ENCODE results near the gene CCNF. TPM values are rescaled to one million over a fixed set of nuclear protein-coding genes. Genes with fewer than 3 reads are reported as not detected.
A peak's percentile ranks its signal among the peaks of the same experiment; 100 is the strongest.

Gene CCNF
- total RNA-seq, 1 donor from 2014 or later: 3.7 TPM

DNA sequence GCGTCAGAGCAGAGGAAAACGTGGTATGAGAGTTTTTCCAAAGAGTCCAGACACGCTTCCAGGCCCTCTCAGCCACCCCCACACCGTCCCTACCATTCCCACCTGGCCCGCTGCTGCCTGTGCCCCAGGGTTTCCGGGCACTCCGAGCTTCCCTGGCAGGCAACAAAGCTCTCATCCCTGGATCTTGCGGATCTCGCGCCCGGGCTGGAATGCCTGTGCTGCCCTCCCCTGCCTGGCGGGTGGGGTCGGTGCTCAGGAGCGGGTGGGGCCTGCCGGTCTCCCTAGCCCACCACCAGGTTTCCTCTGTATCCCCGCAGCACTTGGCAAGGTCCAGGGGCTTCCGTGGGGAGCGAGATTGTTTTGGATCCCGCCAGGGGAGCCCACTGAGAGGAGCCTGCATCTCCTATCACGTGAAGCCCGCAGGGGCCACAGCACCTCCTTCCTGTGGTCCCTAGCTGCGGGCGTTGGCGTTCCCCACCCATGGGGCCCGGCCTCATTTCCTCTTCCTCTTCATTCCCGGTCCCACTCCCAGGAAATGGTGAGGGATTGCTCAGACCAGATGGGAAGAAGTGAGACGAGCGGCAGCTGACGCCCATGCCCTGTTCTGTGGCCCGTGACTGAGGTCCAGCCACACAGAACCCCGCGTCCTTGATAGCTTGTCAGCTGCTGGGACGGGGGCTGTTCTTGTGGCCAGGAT is 56.7 kb downstream of the CCNF start:
- no peak for DNase-seq (ENCODE audit: low spot score)

DNA sequence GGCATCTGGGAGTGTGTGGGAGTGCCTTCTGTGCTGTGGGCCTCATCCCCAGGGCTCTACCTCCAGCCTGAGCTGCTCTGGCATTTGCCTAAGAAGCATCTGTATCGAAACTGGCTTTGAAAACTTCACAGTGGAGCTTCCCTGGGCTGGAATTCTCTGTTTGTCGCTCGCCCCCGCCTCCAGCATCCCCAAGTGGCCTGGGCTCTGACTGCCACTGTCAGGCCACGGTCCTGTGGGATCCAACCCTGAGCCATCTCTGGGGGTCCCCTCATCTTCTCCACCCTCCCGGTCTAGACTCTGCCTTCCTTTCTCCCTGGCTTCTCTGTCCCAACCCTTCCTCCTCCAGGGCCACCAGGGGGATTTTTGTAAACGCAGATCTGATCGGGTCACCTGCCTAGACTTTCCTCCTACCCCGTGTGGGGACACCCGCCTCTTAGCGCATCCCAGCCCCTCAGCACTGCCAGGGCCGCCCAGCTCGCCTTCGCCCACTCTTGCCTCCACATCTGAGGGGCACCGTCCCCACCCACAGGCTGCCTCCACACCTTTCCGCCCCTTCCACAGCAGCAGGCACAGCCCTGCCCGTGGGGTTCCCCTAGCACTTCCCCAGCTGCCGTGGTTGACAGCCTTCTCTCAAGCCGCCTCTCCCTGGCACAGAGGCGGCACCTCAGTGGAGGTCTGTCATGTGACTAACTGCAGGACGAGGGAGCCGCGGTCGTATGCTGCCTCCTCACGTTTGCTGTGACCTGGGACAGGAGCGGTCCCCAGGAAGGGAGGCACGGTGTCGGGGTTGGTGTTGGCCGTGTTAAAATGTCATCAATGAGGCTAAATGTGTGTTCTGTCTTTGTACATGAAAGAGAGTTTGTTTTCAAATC is 57.6 kb downstream of the CCNF start:
- DNase-seq (ENCODE audit: low spot score): peak; percentile 64

DNA sequence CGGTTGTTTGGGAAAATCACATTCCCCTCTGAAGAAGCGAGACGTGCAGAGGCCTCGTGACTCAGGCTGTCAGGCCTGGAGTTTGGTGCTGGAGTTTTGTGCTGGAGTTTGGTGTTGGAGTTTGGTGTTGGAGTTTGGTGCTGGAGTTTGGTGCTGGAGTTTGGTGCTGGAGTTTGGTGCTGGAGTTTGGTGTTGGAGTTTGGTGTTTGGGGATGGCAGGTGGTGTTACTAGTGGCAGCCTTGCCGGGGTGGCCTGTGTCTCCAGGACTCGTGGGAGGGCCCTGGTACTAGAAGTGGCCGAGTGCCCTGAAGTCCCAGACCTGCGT is 58.2 kb downstream of the CCNF start:
- DNase-seq (ENCODE audit: low spot score): no peak

DNA sequence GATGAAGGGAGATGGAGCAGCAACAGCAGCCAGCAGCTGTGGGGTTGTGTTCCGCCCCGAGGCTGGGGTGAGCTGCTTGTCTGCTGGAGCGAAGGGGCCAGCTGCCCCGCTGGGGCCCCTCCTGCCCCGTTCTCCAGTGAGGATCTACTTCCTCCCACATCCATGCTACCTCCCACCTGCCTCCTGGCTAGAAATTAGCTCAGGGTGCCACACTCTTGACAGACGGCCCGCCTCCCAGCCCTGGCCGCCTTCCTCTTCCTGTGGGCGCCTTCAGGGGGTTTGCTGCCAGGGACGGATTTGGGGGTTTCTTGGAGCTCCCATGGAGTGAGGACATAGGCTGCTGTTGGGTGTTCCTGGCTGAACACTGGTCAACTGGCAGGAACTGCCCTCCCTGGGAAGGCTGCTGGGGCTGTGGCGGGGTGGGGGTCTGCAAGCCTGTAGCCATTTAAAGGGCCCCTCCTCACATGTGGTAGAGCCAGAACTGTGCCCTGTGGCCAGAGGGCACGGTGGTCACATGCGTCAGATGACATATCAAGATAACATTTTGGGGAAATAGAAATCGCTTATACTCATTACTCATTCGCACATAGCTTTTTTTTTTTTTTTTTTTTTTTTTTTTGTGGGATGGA is 58.8 kb downstream of the CCNF start:
- no peak for DNase-seq (ENCODE audit: low spot score)

DNA sequence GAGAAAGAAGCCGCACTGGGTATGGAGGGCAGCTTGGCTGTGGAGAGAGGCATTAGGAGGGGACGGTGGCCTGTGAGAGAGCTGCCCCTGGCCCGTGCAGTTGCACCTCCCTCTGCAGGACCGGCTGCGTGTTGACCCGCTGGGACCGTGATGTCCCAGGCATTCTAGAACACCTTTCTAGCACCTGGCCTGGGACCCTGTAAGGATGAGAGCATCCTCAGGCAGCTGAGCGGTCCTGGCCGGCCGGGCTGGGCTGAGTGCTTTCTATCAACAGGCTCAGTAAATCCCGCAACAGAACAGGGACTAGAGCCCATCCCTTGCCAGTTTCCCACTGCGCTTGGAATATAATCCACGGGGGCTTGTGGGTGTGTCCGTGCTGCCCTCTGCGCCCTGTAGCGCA is 60.3 kb downstream of the CCNF start:
- DNase-seq (ENCODE audit: low spot score): no peak

DNA sequence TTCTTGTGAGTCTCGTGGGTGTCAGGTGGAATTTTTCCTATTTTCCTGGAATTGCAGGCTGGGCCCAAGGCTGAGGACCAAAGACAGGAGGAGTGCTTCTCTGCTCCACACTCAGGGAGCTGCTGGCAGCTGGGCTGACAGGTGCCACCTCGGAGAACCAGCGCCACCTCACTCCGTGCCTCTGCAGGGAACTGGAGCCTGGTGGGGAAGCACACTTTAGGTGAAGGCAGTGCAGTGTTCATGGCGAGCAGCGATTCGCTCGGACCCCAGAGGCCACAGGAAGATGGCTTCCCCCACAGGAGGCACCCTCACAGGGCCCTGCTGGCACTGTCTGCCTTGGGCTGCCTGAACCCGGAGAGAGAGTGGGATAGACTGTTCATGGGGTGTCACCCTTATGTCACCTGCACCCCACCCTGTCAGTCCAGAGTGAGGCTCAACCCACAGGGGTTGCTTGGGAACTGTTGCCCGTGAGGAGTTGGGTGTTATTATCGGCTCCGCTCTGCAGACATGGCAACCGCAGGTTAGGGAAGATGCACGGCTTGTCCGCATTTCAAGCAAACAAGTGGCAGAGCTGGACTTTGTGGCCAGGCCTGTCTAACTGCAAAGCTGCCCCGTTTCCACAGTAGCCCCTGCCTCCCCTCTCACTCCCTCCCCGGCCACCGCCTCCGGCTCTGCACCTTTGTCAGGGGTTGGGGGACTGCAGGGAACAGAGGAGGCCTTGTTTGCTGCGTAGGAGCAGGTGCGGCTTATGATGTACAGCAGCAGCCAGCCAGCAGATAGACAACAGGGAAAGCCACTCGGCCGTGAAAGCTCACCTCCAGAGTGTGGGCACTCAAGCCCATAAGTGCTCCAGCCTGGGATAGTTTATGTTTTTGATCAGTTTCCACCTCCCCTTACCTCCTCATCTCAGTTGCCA is 61.2 kb downstream of the CCNF start:
- no peak for DNase-seq (ENCODE audit: low spot score)

DNA sequence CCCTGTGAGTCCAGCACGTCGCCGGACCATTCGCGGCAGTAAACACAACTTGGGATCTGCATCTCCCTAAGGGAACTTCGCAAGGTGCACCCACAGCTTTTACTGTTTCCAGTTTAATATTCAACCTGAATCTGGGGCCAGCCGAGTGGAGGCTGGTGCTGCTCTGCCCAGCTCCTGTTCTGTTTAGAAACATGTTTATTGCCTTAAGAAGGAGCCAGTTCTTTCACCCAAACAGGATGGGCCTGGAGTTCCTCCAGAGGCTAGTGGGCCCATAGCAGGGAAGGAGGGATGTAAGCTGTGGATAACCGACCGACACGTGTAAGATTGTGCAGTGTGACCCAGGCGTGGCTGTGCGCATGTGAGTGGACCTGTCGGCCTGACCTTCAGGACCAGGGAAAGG is 63.0 kb downstream of the CCNF start:
- no peak for DNase-seq (ENCODE audit: low spot score)

DNA sequence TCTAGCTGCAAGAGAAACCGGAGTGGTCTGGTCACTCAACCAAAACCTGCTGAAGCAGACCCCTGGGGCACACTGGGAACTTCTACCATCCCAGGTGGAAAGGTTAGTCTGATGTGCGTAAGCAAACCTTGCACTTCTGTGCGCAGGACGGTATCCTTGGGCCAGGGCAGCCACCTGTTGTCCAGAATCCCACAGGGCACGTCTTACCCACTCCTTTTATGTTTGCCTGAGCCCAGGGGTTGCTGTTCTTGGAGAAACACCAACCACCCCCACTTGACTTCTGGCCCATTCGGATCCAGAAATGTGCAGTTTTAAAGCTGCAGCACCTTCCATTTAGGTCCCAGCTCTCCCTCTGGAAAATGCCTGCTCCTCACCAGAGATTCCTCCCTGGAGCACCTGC is 64.4 kb downstream of the CCNF start:
- DNase-seq (ENCODE audit: low spot score): no peak

DNA sequence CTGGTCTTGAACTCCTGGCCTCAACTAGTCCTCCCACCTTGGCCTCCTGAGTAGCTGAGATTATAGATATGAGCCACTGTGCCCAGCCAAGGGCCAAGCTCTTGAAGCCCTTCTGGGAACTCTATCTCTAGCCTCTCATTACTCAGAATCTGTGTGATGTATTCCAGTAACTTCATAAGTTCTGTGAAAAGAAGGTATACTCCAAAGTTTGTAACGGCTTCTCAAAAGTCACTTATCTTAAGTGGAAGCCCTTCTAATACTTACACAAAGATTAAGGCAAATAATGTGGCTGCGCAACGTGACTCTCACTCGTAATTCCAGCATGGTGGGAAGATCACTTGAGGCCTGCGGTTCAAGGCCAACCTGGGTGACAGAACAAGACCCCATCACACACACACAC is 65.4 kb downstream of the CCNF start:
- DNase-seq (ENCODE audit: low spot score): no peak

DNA sequence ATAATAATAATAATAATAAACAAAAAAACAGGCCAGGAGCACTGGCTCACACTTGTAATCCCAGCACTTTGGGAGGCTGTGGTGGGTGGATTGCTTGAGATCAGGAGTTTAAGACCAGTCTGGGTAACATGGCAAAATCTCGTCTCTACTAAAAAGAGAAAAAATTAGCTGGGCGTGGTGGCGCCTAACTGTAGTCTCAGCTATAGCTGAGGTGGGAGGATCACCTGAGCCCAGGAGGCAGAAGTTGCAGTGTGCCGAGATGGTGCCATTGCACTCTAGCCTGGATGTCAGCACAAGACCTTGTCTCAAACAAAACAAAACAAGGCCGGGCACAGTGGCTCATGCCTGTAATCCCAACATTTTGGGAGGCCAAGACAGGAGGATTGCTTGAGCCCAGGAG is 65.8 kb downstream of the CCNF start:
- no peak for DNase-seq (ENCODE audit: low spot score)

DNA sequence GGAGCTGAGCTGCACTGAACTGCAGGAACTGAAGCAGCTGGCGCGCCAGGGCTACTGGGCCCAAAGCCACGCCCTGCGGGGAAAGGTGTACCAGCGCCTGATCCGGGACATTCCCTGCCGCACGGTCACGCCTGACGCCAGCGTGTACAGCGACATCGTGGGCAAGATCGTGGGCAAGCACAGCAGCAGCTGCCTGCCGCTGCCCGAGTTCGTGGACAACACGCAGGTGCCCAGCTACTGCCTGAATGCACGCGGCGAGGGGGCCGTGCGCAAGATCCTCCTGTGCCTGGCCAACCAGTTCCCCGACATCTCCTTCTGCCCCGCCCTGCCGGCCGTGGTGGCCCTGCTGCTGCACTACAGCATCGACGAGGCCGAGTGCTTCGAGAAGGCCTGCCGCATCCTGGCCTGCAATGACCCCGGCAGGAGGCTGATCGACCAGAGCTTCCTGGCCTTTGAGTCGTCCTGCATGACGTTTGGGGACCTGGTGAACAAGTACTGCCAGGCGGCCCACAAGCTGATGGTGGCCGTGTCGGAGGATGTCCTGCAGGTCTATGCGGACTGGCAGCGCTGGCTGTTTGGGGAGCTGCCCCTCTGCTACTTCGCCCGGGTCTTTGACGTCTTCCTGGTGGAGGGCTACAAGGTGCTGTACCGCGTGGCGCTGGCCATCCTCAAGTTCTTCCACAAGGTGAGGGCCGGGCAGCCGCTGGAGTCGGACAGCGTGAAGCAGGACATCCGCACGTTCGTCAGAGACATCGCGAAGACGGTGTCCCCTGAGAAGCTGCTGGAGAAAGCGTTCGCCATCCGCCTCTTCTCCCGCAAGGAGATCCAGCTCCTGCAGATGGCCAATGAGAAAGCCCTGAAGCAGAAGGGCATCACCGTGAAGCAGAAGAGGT is 67.2 kb downstream of the CCNF start:
- no peak for DNase-seq (ENCODE audit: low spot score)

DNA sequence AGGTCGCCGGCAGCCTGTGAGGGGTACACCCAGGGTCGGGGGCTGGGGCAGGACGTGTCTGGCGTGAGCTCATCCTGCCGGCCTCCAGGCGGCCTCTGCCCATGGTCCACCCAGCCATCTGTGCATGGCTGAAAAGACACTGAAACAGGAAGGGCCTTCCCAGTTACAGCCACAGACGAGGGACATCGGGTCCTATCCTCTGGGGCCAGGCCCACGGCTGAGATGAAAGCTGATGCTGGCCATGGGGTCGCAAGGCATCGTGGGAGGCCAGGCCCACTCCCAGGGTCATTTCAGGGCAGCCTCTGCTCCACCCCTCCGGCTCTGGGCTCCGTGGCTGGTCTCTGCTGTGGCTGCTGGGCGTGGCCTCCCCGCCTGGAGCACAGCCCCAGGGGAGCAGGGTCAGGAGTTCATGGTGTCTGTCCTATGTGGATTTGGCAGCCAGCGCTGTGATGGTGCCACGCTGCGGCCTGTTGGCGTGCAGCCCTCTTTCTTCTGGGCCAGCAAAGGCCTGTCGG is 67.9 kb downstream of the CCNF start:
- no peak for DNase-seq (ENCODE audit: low spot score)

DNA sequence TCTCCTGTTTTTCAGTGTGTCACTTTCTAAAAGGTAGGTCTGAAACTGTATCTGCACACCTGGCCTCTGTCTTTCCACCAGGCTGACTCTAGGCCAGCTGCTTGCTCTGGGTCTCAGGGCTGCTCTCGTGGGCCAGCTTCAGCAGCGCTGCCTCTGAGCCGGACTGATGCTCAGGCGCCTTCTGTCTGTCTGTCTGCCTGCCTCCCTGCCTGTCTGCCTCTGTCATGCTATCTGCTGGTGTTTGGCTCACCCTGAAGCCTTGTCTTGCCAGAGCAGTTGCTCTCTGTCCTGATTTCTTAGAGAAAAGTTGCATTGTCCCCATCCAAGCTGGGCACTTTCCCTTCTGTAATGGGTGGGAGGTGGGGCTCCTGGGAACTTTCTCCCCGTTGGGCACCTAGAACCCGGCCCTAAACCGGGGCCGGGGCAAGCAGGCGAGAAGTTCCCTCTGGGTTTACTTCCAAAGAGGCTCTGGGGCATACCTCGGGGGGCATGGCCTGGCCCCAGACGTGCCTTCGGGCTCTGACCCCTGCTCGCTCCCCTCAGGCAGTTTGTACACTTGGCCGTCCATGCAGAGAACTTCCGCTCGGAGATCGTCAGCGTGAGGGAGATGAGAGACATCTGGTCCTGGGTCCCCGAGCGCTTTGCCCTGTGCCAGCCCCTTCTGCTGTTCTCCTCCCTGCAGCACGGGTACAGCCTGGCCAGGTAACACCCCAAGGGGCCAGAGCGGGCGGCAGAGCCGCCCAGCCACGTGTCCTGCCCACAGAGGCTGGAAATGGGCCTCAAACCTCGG is 68.6 kb downstream of the CCNF start:
- DNase-seq (ENCODE audit: low spot score): no peak

DNA sequence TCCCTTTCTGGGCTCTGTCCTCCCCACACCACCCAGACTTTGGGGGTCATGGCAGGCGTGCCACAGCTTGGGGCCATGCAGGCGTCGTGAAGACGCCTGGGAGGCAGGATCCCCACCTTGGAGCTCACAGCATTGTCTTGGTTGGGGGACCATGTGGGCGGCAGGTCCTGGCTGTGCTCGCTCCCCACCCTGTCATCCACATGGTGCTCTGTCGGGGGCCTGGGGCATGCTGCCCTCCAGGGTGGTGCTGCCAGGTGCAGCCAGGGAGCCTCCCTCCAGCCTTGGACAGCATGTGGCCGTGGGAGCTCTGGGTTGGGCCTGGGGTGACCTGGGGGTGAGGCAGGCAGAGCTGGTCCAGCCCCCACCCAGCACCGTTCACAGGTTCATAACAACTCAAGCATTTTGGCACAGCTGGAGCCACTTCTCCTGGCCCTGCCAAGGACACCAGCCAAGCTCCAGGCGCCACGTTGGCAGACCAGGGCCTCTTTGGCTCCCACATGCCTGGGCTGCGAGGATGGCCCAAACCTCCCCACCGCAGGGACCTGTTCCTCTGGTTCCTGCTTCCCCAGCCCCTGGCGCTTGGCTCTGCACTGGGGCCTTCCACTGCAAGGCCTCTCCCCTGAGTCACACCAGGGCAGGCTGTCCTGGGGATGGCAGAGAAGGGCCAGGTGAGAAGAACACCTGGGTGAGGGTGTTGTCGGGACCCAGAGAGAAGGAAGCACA is 69.4 kb downstream of the CCNF start:
- no peak for DNase-seq (ENCODE audit: low spot score)

DNA sequence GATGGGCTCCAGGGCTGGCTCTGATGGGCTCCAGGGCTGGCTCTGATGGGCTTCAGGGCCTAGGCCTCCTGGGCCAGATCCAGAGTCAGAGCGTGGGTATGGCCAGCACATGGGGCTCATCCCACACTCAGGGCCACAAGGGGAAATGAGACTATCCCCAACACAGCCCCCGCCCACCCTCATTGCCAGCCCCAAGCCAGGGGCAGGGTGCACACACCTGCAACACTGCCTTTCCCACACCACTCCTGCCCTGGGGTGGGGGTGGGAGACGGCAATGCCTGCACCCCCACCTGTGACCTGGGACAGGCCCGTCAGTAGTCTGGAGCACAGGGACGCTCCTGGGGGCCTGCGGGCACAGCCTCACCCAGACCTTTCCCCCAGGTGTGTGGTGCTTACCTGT is 70.2 kb downstream of the CCNF start:
- no peak for DNase-seq (ENCODE audit: low spot score)

DNA sequence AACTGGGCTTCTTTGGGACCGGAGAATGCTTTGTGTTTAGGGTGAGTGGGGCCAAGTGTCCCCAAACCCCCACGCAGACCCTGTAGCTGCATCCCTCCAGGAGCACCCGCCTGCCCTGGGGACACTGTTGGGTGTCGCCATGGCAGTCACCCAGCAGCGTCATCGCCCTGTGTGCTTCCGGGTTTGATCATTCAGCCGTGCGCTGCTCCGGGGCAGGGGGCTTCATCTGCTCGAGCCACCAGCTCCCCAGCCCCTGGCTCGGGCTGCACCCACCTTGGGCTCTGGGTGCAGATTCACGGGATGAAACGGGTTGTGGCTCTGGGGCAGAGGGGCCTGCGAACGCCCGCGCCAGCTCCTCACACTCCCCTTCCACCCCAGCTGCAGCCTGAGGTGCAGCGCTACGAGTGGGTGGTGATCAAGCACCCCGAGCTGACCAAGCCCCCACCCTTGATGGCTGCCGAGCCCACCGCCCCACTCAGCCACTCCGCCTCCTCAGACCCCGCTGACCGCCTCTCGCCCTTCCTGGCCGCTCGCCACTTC is 70.7 kb downstream of the CCNF start:
- no peak for DNase-seq (ENCODE audit: low spot score)

DNA sequence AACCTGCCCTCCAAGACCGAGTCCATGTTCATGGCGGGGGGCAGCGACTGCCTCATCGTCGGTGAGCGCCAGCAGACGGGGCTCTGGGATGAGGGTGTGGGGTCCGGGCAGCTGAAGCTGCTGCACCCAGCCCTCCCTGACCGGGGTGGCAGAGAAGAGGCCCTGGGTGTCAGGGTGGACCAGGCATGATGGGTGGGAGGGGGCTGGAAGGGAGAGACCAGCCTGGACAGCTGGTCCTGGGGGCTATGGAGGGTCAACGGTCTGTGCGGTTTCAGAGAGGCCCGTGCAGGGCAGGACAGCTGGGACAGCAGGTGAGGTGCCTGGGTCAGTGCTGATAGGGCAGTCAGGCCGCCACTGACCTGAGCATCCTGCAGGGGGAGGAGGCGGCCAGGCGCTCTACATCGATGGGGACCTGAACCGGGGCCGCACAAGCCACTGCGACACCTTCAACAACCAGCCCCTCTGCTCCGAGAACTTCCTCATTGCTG is 71.2 kb downstream of the CCNF start:
- no peak for DNase-seq (ENCODE audit: low spot score)

DNA sequence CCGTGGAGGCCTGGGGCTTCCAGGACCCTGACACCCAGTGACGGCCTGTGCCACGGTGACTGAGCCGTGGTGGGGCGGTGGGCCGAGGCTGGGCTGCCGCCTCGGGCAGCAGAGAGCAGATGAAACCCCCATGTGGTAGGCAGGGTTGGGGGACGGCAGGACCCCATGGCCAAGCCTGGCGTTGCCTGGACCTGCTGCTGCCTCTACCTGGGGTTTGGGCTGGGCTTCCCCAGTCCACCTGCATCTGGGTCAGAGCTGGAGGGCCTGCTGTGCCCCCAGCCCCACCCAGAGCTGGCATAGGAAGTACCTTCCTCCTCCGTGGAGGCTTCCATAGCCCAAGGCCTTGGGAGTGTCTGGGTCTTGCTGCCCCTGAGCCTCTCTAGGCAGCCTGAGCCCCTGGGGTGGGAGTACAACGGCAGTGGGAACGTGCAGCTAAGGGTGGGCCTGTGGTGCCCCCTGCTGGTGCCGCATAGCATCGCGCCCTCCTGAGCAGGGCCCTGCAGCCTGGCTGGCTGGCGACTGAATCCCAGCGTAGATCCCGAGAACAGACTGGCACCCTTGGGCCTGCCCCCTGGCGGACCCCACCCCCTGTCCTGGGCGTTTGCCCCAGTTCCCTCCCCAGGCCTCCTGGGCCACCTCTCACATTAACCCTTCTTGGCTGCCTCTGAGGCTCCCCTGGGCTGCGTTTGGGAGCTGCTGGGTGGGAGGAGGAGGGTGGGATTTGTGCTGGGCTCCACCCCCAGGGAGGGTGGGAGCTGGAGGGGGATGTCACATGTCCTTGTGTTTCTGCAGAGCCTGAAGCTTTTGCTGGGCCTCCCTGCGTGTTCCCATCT is 71.9 kb downstream of the CCNF start:
- DNase-seq (ENCODE audit: low spot score): peak; percentile 84
